ENCODE results near the gene SRCIN1. TPM values are rescaled to one million over a fixed set of nuclear protein-coding genes. Genes with fewer than 3 reads are reported as not detected.

The SRCIN1 gene
- total RNA-seq, 1 experiment from 2014 or later, result 16.7 TPM

- intact Hi-C loops (cut with micrococcal nuclease; ENCODE audit: unreplicated experiment), result no loop called here
- Histone ChIP-seq H3K4me3 (no peak overlapping the region), H3K4me1 (replicated peaks; ENCODE audit: insufficient read depth) (peaks cover 32% of the 10 kb centered on the region), H3K79me2 (ENCODE audit: low read depth) (no peaks in the 10 kb centered on the region), H3K9me2 (ENCODE audit: insufficient read depth) (no peaks in the 10 kb centered on the region), H3K9me3 (ENCODE audit: insufficient read depth, low read depth) (no peaks in the 10 kb centered on the region), H3K36me3 (ENCODE audit: low read depth) (no peaks in the 10 kb centered on the region), H3F3A (ENCODE audit: insufficient read depth, low read depth) (peaks cover 17% of the 10 kb centered on the region; the same call in 1 of the 2 replicates), H4K20me1 (ENCODE audit: insufficient read depth) (no peaks in the 10 kb centered on the region), H3K27me3 (ENCODE audit: insufficient read depth, low read depth) (no peaks in the 10 kb centered on the region), H2AFZ (no peak overlapping the region), H3K4me2 (no peak overlapping the region), H3K27ac (no peak overlapping the region)
- ChIA-PET CTCF (no interaction called here), POLR2A (ENCODE audit: unreplicated experiment) (no interaction called here)
- TF ChIP-seq EZH2 (IDR thresholded peaks at IDR 0.05; ENCODE audit: low read depth), result no peak
- TF ChIP-seq, protein P1, sequence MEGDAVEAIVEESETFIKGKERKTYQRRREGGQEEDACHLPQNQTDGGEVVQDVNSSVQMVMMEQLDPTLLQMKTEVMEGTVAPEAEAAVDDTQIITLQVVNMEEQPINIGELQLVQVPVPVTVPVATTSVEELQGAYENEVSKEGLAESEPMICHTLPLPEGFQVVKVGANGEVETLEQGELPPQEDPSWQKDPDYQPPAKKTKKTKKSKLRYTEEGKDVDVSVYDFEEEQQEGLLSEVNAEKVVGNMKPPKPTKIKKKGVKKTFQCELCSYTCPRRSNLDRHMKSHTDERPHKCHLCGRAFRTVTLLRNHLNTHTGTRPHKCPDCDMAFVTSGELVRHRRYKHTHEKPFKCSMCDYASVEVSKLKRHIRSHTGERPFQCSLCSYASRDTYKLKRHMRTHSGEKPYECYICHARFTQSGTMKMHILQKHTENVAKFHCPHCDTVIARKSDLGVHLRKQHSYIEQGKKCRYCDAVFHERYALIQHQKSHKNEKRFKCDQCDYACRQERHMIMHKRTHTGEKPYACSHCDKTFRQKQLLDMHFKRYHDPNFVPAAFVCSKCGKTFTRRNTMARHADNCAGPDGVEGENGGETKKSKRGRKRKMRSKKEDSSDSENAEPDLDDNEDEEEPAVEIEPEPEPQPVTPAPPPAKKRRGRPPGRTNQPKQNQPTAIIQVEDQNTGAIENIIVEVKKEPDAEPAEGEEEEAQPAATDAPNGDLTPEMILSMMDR (conservative IDR thresholded peaks at IDR 0.05), result no peak
- no TSS peak for BruUV-seq (replicated peaks)
- no peak for DNase-seq
Observed at GRCh38 chr17:38609280-38610031, 3.7 kb upstream of the SRCIN1 start.

DNA sequence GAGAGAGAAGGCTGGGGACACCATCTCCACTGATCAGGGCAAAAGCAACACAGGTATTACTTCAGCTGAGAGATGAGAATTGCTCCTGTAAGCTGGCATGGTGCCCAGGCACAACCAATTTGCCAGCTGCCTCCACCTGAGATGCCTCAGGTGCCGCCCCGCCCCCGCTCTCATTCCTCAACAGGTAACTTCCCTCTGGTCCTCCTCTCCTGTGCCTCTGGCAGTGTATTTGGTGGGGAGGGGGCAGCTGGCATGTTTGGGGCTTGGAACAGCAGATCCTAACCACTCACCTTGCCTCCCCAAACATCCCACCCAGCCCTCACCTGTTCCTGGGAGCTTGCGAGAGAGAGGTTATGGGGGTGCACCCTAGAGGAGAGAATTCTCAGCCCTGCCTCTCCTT lies 2.9 kb upstream of the SRCIN1 start:
- Histone ChIP-seq H3K9me3 (ENCODE audit: insufficient read depth, low read depth) (no peaks in the 10 kb centered on the region), H3K27ac (no peak overlapping the region), H3K4me3 (no peak overlapping the region), H3K27me3 (ENCODE audit: insufficient read depth, low read depth) (no peaks in the 10 kb centered on the region), H3K36me3 (ENCODE audit: low read depth) (no peaks in the 10 kb centered on the region), H3K79me2 (ENCODE audit: low read depth) (no peaks in the 10 kb centered on the region; the same call in 1 of the 2 replicates), H3K4me1 (replicated peaks; ENCODE audit: insufficient read depth) (peaks cover 26% of the 10 kb centered on the region), H3F3A (ENCODE audit: insufficient read depth, low read depth) (peaks cover 20% of the 10 kb centered on the region; the same call in 1 of the 2 replicates), H3K4me2 (peak overlapping the region; percentile 40; the same call in 1 of the 2 replicates), H4K20me1 (ENCODE audit: insufficient read depth) (peaks cover 6% of the 10 kb centered on the region; the same call in 1 of the 2 replicates), H2AFZ (no peak overlapping the region), H3K9me2 (ENCODE audit: insufficient read depth) (no peaks in the 10 kb centered on the region)
- ChIA-PET CTCF (interaction anchor here (0.8 kb wide), 1 partner anchor 54 kb away, joined by 4 read pairs; no protein-coding TSS in a partner anchor), POLR2A (ENCODE audit: unreplicated experiment) (no interaction called here)
- no TSS peak for BruUV-seq (replicated peaks)
- peak; percentile 54 to 66 for DNase-seq
- intact Hi-C loops (cut with micrococcal nuclease; ENCODE audit: unreplicated experiment), result no loop called here
- no peak for TF ChIP-seq EZH2 (IDR thresholded peaks at IDR 0.05; ENCODE audit: low read depth)
- TF ChIP-seq, protein P1 (conservative IDR thresholded peaks at IDR 0.05), result no peak

DNA sequence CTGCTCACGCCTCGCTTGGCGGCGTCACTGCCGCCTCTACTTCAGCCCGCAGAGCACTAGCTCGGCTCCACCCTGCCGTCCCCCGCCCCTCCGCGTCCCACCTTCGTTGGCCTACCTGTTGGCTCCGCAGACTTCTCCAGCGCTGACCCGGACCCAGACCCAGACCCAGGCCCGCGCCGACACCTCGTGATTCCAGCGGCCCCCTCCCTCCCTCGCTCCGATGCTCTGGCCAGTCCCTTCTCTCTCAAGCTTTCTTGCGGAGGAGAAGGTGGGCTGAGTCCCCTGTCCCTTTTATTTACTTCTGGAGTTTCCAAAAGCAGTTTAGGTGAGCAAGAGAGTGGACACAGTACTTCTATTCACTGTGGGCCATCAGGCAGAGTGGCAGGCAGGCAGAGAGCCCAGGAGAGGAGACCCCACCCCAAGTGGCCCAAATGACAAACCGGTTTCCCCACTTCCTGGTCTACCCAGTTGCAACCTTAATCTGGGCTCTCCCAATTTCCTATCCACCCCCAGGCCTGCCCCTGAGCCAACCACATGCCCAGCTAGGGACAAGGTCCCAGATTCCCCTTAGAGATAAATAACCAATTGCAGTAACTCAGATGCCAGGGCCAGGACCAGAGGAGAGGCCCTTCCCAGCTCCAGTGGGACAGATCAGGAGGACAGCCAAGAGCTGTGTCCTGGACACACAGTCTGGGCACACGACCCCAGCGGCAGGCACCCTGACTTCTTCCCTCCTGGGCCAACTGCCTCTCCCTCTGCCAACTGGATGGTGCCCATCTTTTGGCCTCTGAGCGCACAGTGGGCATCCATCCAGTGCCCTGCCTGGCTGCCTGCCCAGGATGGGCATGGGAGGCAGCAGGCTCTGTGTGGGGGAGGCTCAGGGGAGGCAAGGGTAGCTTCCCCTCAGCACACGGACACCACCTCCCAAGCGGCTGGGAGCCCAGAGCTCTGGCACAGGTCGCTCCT lies 1.2 kb upstream of the SRCIN1 start:
- Histone ChIP-seq H3K9me2 (ENCODE audit: insufficient read depth) (no peaks in the 10 kb centered on the region), H2AFZ (peak overlapping the region; percentile 94), H3K4me3 (peak overlapping the region; percentile 76), H3K4me1 (replicated peaks; ENCODE audit: insufficient read depth) (peaks cover 23% of the 10 kb centered on the region), H3F3A (ENCODE audit: insufficient read depth, low read depth) (peaks cover 20% of the 10 kb centered on the region; the same call in 1 of the 2 replicates), H3K9me3 (ENCODE audit: insufficient read depth, low read depth) (no peaks in the 10 kb centered on the region), H3K79me2 (ENCODE audit: low read depth) (no peaks in the 10 kb centered on the region; the same call in 1 of the 2 replicates), H3K36me3 (ENCODE audit: low read depth) (no peaks in the 10 kb centered on the region), H3K27ac (no peak overlapping the region), H4K20me1 (ENCODE audit: insufficient read depth) (peaks cover 7% of the 10 kb centered on the region; the same call in 1 of the 2 replicates), H3K27me3 (ENCODE audit: insufficient read depth, low read depth) (no peaks in the 10 kb centered on the region), H3K4me2 (peak overlapping the region; percentile 89)
- ChIA-PET CTCF (interaction anchor here (0.5 to 1.0 kb wide), 2 partner anchors 8 to 61 kb away, joined by 3 read pairs; no protein-coding TSS in a partner anchor), POLR2A (ENCODE audit: unreplicated experiment) (no interaction called here)
- intact Hi-C loops (cut with micrococcal nuclease; ENCODE audit: unreplicated experiment), result no loop called here
- TF ChIP-seq EZH2 (IDR thresholded peaks at IDR 0.05; ENCODE audit: low read depth), result no peak
- TF ChIP-seq, protein P1 (conservative IDR thresholded peaks at IDR 0.05), result peak; percentile 68; the same call in 1 of the 2 replicates
- DNase-seq, result peak; percentile 33 to 50
- no TSS peak for BruUV-seq (replicated peaks)

Data from PC-9 (cell line).